GM19239 (cell line): ENCODE results near the gene GOLGA6L2.

ENCODE experiments used
- DNase-seq: peaks from one replicate; pipeline ENCODE4 v3.0.0; 2011; ENCODE audit warnings: low spot score; ENCODE audit not compliant: insufficient read length
- FAIRE-seq: peaks from 2 replicates; lab custom pipeline; 2011; peaks lifted over from hg19 to GRCh38; lab: Jason Lieb, UNC

The GOLGA6L2 gene, protein sequence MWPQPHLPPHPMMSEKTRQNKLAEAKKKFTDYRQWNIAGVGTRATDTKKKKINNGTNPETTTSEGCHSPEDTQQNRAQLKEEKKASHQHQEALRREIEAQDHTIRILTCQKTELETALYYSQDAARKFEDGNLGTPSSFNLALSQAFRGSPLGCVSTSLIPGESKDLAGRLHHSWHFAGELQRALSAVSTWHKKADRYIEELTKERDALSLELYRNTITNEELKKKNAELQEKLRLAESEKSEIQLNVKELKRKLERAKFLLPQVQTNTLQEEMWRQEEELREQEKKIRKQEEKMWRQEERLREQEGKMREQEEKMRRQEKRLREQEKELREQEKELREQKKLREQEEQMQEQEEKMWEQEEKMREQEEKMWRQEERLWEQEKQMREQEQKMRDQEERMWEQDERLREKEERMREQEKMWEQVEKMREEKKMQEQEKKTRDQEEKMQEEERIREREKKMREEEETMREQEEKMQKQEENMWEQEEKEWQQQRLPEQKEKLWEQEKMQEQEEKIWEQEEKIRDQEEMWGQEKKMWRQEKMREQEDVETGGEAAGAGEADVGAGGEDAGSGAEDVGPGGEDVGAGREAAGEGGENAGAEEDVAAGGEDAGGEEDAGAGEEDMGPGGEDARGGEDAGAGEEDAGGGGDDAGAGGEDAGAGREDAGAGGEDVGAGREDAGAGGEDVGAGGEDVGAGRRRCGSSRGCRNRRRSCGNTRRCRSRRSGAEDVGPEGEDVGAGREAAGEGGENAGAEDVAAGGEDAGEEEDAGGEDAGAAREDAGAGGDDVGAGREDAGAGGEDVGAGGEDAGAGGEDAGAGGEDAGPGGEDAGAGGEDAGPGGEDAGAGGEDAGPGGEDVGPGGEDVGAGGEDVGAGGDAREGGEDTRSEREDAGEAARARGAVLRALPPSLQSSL

DNA sequence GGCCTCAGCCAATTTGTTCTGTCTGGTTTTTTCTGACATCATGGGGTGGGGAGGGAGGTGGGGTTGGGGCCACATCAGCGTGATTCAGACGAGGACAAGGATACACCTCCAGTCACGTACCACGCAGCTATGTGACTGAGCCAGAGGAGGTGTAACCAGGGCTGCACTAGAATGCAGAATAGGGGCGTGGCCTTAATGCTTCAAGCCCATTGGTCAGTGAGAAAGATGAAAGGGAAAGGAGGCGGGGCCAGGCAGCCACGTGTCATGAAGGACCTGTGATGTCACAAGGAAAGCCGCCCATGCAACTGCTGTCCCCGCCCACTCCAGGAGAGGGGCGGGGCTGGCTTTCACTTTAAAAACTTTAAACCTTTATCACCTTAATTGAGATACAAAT lies at the start of gene GOLGA6L2:
GOLGA6L2 (minus strand) TSS at position 137 of the 394 bp plus-strand sequence; CDS start at position 75, 62 bp downstream.
- DNase-seq (no peak), FAIRE-seq (no peak)

DNA sequence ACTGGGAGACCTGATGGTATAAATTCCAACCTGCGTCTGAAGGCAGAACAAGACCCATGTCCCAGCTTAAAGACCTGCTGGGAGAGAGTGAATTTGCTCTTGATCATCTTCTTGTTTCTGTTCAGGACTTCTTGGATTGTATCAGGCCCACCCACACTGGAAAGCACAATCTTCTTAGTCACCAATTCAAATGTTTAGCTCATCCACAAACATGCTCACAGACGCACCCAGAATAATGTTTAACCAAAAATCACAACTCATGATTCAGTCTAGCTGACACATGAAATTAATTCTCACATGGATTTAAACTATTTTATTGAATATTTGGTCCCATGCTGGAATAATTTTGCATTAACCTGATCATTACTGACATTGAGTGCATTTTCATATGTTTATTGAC lies 37.8 kb upstream of the GOLGA6L2 start:
- no peak for FAIRE-seq
- DNase-seq = no peak

GRCh38 chr15:23483821-23484299 lies 36.8 kb upstream of the GOLGA6L2 start:
- DNase-seq (no peak), FAIRE-seq (no peak)

GRCh38 chr15:23482764-23483489 lies 35.9 kb upstream of the GOLGA6L2 start:
- no peak for FAIRE-seq
- DNase-seq = no peak

- FAIRE-seq (no peak), DNase-seq (no peak)
Measured at GRCh38 chr15:23482228-23482627, 35.2 kb upstream of the GOLGA6L2 start.

DNA sequence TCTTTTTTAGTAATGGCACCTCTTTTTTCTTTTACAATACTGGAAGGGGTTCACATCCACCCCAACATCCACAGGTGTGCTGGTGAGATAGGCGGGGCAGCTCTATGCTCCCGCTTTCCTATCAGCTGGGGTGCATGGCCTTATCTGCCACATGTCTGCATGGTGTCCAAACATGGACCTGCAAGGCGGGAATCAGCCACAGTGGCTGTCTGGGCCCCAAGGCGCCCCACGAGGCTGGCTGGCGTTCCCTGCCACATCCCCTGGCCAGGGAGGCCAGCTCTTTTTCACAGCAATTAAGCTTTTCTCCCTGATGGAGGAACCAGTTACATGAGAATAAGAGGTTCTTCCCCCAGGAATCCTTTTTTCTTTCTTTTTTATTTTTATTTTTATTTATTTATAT lies 30.9 kb upstream of the GOLGA6L2 start:
- DNase-seq = no peak
- no peak for FAIRE-seq

DNA sequence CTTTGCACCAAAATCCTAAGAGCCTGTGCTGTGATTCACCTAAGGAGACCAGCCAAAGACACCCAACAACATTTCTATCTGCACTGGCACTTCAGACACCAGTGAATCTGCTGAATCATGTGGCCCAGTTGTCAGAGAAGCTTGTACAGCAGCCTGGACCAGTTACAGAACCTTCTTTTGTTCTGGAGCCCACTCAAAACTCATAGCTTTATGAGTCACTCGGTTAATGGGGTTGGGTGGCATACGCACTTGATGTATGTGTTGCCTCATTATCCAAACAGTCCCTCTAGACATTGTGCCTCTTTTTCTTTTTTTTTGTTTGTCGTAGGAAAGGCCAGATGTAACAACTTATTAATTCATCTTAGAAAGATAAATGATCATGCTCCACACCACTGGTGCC lies 25.6 kb upstream of the GOLGA6L2 start:
- FAIRE-seq = no peak
- no peak for DNase-seq

- DNase-seq = no peak
Measured at GRCh38 chr15:23472033-23472432, 25.0 kb upstream of the GOLGA6L2 start.

GRCh38 chr15:23467110-23467600 lies 20.1 kb upstream of the GOLGA6L2 start:
- FAIRE-seq (no peak), DNase-seq (peak; percentile 13)

More at GRCh38 chr15:23472033-23472432, 25.0 kb upstream of the GOLGA6L2 start:
- FAIRE-seq = no peak

DNA sequence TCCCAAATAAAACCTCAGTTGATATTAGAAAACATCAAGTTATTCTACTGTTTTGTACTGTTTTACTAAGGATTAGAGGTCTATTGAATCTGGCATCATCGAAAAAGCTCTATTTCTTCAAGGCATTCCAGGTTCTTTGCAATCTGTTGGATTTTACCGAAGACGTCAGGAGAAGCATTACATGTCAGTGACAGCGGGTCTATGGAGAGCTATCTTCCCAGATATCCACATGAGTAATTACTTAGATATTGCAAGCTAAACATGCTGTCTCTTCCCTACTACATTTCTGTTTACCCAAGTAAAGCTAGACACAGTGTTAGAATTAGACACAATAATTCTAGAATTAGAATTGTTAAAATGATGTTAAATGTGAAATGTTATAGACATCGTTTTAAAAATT lies 10.8 kb upstream of the GOLGA6L2 start:
- DNase-seq (no peak), FAIRE-seq (no peak)

DNA sequence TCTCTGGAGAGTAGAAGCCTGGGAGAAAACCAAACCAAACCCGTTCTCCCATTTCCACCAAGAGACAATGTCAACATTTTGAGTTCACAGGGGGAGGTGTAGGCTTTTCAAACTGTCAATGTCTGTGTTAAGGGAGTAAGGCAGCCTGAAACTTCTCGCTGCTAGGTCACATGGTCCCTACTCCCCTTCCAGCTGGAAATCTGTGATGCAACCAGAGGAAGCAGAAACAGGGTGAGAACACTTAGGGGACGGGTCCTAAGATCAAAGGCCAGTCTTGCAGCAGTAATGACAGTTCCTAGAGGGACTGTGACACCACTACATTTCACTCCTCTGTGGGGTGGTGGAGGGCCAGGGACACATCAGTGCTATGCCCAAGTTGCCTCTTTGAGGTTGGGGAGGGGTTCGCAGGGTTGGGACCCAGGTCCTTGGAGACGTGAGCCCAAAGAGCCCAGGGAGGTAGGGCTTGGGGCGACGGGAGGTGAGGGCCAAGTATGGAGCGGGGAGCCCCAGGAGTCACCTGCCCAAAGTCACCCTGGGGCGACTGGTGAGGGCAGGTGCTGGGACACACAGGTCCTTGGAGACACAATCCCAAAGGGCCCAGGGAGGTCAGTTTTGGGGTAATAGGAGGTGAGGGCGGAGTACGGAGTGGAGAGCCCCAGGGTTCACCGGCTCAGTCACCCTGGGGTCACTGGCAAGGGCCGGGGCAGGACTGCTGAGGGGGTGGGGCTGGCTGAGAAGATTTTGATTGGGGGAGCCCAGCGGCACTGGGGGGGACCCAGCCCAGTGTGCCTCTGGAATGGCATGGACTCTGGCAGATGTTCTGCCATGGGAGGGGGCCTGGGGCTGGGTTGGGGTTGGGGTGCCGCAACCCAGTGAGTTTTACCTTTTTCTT lies 582 bp downstream of the GOLGA6L2 start:
- FAIRE-seq (no peak), DNase-seq (no peak)

- DNase-seq = no peak
- FAIRE-seq = no peak
Measured at GRCh38 chr15:23444269-23444668, 2.8 kb downstream of the GOLGA6L2 start.

- no peak for DNase-seq
- no peak for FAIRE-seq
Measured at GRCh38 chr15:23441204-23441603, 5.8 kb downstream of the GOLGA6L2 start.

- DNase-seq (no peak), FAIRE-seq (no peak)
Measured at GRCh38 chr15:23440596-23440995, 6.4 kb downstream of the GOLGA6L2 start.

- DNase-seq (no peak), FAIRE-seq (no peak)
Measured at GRCh38 chr15:23439513-23439912, 7.5 kb downstream of the GOLGA6L2 start.

DNA sequence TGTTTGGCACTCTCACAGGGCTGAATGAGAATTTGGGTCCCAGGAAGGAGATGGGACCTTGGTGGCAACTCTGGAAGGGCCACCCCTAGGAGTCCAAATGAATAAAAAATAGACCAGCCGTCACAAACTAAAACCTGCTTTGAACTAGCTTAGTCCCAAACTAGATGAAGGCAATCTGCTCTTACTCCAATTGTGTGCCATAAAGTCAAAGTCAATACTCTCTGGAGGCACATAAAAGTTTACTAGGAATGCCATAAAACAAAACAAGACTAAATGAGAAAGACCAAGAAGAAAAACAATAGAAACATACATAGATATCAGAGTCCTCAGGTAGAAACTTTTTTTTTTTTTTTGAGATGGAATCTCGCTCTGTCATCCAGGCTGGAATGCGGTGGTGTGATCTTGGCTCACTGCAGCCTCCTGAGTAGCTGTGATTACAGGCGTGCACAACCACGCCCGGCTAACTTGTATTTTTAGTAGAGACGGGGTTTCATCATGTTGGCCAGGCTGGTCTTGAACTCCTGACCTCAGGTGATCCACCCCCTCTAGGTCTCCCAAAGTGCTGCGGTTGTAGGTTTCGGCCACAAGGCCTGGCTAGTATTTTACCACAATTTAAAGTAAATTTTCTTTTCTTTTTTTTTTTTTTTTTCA lies 8.1 kb downstream of the GOLGA6L2 start:
- FAIRE-seq = no peak

DNA sequence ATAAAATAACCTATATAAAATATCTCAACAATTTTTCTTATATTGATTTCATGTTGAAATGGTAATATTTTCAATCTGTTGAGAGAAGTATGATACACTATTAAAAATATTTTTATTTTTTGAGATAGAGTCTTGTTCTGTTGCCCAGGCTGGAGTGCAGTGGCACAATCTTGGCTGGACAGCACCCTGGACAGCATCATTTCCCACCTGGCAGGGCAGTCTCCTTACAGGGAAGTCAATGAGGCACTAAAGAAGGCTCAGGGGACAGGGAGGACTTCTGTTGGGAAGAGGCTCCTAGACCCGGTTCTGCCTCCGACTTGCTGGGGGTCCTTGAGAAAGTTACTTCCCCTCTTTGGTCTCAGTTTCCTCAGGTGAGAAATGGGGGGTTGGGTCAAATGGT lies 9.4 kb downstream of the GOLGA6L2 start:
- no peak for DNase-seq
- FAIRE-seq = no peak

More for the DNA sequence above, 8.1 kb downstream of the GOLGA6L2 start:
- no peak for DNase-seq

- no peak for DNase-seq
- FAIRE-seq = no peak
Measured at GRCh38 chr15:23437146-23437545, 9.9 kb downstream of the GOLGA6L2 start.

DNA sequence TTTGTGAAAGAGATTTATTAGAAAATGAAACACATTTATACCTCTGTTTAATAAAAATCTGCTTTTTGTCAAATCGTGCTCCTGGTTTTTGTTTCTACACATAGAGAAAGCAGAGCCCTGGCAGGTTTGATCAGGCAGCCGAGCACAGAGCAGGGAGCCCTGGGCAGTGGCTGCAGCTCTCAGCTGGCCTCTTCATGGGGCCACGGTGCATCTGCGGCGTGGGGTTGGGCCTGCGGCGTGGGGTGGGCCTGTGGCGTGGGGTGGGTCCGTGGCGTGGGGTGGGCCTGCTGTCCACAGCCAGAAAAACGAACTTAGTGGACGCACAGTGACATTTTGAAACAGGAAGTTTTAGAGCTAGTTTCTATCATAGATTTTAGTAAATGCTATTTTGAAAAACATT lies 10.6 kb downstream of the GOLGA6L2 start:
- no peak for FAIRE-seq
- DNase-seq = no peak
